Testis (tissue), 2 donors: Measurements from ENCODE around the gene MEMO1.

Source experiments
- CTCF ChIP-seq, 3 experiments: fragments of 450-650 bp in 2 of 3; fragments of 200-600 bp in 1 of 3; sonication (generic) in 1 of 3; IDR thresholded peaks; one replicate each; pipeline ENCODE4 v1.5.1; 2016 to 2019; ENCODE audit warnings: antibody characterized with exemption in 3 of 3, mild to moderate bottlenecking in 2 of 3, moderate library complexity in 1 of 3
- POLR2A ChIP-seq: fragments of 450-650 bp; IDR thresholded peaks from one replicate; pipeline ENCODE4 v1.6.1; 2017; ENCODE audit warnings: antibody characterized with exemption, mild to moderate bottlenecking, moderate library complexity

GRCh38 chr2:31822587-31822986 is 188.2 kb downstream of the MEMO1 start:
- TF ChIP-seq CTCF (IDR thresholded peaks at IDR 0.05) (no peak), POLR2A (no peak)
